Mammary epithelial cell (primary cell): ENCODE results near the gene SLIT3.

Experiments used
- EZH2 ChIP-seq: IDR thresholded peaks from 2 replicates; pipeline ENCODE4 v1.6.1; 2012; ENCODE audit warnings: low read length, inconsistent platforms, borderline replicate concordance
- TF ChIP-seq, protein P1 (sequence below), 2 donors: IDR thresholded peaks in 1 of 2; conservative IDR thresholded peaks in 1 of 2; 2 replicates each; pipeline ENCODE4 v1.5.1; 2011 to 2012; ENCODE audit warnings: inconsistent platforms in 2 of 2, low read length in 2 of 2, mild to moderate bottlenecking in 2 of 2, control low read depth in 1 of 2, low read depth in 1 of 2; ENCODE audit not compliant: insufficient read depth in 1 of 2; ENCODE audit errors: extremely low read depth in 1 of 2

DNA sequence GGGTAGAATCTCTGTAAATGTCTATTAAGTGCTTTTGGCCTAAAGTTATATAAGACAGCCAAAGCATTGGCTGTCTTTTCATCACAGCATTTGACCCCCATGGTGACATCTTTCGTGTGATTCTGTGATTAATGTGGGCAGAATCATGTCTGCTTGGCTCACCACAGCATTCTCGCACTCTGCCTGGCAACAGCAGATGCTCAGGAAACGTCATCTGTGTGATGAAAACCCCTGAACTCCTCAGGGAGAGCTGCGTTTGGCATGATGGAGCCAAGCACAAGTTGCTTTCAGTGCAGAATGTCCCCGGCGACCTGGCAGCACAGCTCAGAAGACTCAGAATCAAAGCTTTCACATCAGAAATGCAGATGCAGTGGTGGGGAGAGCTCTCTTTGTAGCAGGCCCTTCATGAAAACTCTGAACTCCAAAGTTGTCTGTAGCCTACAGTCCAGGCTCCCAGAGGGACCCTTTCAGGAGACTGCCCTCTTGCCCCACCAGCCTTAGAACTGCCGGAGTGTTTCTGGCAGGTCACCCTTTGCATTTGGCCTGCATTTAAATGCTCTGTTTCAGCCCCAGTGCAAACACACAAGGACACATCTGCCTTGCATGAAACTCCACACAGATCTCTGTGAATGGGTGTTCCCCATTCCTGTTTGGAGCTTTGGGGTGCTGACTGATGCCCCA, 566.2 kb downstream of the SLIT3 start:
- TF ChIP-seq, protein P1, sequence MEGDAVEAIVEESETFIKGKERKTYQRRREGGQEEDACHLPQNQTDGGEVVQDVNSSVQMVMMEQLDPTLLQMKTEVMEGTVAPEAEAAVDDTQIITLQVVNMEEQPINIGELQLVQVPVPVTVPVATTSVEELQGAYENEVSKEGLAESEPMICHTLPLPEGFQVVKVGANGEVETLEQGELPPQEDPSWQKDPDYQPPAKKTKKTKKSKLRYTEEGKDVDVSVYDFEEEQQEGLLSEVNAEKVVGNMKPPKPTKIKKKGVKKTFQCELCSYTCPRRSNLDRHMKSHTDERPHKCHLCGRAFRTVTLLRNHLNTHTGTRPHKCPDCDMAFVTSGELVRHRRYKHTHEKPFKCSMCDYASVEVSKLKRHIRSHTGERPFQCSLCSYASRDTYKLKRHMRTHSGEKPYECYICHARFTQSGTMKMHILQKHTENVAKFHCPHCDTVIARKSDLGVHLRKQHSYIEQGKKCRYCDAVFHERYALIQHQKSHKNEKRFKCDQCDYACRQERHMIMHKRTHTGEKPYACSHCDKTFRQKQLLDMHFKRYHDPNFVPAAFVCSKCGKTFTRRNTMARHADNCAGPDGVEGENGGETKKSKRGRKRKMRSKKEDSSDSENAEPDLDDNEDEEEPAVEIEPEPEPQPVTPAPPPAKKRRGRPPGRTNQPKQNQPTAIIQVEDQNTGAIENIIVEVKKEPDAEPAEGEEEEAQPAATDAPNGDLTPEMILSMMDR (conservative IDR thresholded peaks at IDR 0.05 in 1 of 2, IDR thresholded peaks at IDR 0.05 in 1 of 2; ENCODE audit: extremely low read depth in 1 of 2, insufficient read depth in 1 of 2, low read depth in 1 of 2, low read length in 2 of 2) = no peak
- TF ChIP-seq EZH2 = no peak
